ENCODE results near the gene ANKRD24.
"Not testable (repeated sequence)": the region's sequence is repeated elsewhere in the genome, so short reads cannot be mapped to it uniquely, and the experiment has no call there.

Gene ANKRD24

DNA sequence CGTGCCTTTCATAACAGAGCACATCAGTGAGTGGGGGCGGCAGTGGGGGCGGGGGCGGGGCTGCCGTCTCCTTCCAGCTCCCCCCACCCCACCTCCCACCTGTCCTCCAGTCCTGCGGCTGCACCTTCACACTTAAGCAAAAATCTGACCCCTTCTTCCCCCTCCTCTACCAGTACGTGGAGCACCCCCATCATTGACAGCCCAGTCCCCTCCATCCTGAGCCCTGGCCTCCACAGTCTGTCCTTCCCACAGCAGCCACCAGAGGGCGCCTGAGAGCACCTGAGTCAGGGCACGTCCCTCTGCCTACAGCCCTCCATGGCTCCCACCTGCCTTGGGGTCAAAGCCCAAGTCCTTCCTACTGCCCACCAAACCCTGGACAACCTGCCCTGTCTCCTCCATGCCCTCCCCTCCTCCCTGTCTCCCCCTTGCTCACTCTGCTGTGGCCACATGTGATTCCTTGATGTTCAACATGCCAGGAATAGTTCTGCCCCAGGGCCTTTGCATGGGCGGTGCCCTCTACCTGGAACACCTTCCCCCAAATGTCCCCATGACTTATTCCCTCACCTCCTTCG is 50.9 kb downstream of the ANKRD24 start:
- no peak for DNase-seq (ENCODE audit: low spot score)
- CTCF ChIA-PET = interaction anchor here (0.5 to 1.5 kb wide), 10 partner anchors 8 to 1091 kb away, joined by 3 to 7 read pairs (median 4); no protein-coding TSS in a partner anchor
- POLR2A ChIA-PET (ENCODE audit: low non-redundant PET) = interaction anchor here (0.6 to 1.1 kb wide), 3 partner anchors 19 to 109 kb away, joined by 3 to 4 read pairs (median 3); no protein-coding TSS in a partner anchor
- no peak overlapping the region for H3K27ac ChIP-seq
- TF ChIP-seq, protein P1, sequence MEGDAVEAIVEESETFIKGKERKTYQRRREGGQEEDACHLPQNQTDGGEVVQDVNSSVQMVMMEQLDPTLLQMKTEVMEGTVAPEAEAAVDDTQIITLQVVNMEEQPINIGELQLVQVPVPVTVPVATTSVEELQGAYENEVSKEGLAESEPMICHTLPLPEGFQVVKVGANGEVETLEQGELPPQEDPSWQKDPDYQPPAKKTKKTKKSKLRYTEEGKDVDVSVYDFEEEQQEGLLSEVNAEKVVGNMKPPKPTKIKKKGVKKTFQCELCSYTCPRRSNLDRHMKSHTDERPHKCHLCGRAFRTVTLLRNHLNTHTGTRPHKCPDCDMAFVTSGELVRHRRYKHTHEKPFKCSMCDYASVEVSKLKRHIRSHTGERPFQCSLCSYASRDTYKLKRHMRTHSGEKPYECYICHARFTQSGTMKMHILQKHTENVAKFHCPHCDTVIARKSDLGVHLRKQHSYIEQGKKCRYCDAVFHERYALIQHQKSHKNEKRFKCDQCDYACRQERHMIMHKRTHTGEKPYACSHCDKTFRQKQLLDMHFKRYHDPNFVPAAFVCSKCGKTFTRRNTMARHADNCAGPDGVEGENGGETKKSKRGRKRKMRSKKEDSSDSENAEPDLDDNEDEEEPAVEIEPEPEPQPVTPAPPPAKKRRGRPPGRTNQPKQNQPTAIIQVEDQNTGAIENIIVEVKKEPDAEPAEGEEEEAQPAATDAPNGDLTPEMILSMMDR (conservative IDR thresholded peaks at IDR 0.05; ENCODE audit: low read depth) = peak; percentile 79

DNA sequence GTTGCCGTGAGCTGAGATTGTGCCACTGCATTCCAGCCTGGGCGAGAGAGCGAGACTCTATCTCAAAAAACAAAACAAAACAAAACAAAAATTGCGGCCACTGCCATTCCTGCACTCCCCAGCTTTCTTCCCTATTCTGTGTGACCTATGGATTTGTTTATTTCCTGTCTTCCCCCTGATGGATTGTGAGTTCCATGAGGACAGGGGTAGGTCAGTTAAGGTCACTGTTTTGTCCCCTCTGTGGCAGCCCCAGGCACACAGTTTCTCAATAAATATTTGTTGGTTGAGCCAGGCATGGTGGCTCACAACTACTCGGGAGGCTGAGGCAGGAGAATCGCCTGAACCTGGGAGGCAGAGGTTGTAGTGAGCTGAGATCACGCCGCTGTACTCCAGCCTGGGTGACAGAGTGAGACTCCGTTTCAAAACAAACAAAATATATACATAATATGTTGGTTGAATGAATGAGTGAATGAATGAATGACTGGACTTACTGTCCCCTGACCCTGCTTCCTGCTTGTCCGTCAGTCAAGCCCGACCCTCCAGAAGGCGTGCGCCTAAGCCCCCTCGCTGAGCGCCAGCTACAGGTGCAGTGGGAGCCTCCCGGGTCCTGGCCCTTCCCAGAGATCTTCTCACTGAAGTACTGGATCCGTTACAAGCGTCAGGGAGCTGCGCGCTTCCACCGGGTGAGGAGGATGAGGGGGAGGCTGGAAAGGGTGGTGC is 51.8 kb downstream of the ANKRD24 start:
- CTCF ChIA-PET = interaction anchor here (0.6 to 1.5 kb wide), 3 partner anchors 27 to 201 kb away, joined by 3 to 7 read pairs (median 3); no protein-coding TSS in a partner anchor
- POLR2A ChIA-PET (ENCODE audit: low non-redundant PET) = no interaction called here
- DNase-seq (ENCODE audit: low spot score) = no peak
- H3K27ac ChIP-seq = no peak overlapping the region
- TF ChIP-seq, protein P1 (conservative IDR thresholded peaks at IDR 0.05; ENCODE audit: low read depth) = no peak

DNA sequence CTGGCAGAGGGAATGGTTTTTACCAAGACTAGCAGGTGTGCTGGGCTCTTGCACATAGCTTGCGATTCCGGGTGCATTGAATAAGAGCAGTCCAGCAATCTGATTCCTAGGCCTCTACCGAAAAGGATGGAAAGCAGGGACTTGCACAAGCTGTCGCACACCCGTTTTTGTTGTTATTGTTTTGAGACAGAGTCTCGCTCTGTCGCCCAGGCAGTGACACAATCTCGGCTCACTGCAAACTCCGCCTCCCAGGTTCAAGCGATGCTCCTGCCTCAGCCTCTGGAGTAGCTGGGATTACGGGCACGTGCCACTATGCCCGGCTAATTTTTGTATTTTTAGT is 52.3 kb downstream of the ANKRD24 start:
- no peak overlapping the region for H3K27ac ChIP-seq
- TF ChIP-seq, protein P1 (conservative IDR thresholded peaks at IDR 0.05; ENCODE audit: low read depth) = no peak
- ChIA-PET POLR2A (ENCODE audit: low non-redundant PET) (no interaction called here), CTCF (interaction anchor here (1.5 kb wide), 1 partner anchor 28 kb away, joined by 3 read pairs; no protein-coding TSS in a partner anchor)
- DNase-seq (ENCODE audit: low spot score) = no peak

DNA sequence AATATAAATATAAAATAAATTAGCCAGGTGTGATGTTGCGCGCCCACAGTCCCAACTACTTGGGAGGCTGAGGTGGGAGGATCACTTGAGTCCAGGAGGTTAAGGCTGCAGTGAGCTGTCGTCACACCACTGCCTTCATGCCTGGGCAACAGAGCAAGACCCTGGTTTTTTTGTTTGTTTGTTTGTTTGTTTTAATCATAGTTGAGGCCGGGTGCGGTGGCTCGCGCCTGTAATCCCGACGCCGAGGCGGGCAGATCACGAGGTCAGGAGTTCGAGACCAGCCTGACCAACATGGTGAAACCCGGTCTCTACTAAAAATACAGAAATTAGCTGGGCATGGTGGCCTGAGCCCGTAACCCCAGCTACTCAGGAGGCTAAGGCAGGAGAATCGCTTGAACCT is 55.0 kb downstream of the ANKRD24 start:
- POLR2A ChIA-PET (ENCODE audit: low non-redundant PET); CTCF ChIA-PET; H3K27ac ChIP-seq; DNase-seq (ENCODE audit: low spot score): not testable (repeated sequence)

DNA sequence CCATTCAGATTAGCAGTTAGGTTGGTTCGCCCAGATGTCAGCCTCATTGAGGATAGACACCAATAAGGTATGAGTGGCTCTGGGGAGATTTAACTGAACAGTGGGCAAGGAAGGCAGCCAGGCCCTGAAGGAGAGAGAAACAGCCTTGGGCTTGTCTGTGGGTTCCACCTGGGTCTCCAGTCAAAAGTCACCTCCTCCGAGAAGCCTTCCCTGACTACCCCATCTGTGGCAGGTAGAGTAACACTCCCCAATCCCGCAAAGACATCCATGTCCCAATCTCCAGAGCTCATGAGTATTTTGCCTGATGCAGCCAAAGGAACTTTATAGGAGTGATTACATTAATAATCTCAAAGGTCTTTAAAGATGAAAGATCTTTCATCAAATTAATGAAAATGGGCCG is 56.3 kb downstream of the ANKRD24 start:
- ChIA-PET POLR2A (ENCODE audit: low non-redundant PET) (no interaction called here), CTCF (no interaction called here)
- no peak for DNase-seq (ENCODE audit: low spot score)
- no peak overlapping the region for H3K27ac ChIP-seq
- TF ChIP-seq, protein P1 (conservative IDR thresholded peaks at IDR 0.05; ENCODE audit: low read depth) = no peak

DNA sequence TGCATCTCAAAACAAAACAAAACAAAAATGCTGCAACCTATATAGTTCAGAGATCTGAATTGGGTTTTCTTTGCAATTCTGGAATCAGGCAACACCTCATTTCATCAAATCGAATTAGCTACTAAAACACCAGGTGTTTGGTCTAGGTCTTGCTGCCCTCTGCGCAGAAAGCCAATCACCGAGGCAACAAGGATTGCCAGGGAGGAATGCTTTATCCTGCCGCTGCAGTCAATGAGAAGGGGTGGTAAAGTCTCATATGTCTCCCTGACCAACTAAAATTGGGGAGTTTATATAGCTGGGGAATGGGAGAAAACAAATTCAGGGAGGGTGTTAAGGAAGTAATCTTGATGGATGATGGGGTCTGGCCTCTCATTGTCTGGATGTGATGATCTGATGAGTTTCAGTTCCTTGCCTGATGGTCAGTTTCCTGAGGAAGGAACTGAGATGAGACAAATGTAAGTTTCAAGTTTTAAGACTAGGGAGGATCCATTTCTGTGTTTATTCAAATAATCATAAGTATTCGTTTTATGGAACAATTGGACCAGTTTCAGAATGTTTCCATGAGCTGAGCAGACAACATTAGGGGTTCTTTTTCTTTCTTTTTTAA is 59.4 kb downstream of the ANKRD24 start:
- DNase-seq (ENCODE audit: low spot score) = no peak
- TF ChIP-seq, protein P1 (conservative IDR thresholded peaks at IDR 0.05; ENCODE audit: low read depth) = no peak
- ChIA-PET CTCF (interaction anchor here (1.2 kb wide), 1 partner anchor 9 kb away, joined by 4 read pairs; no protein-coding TSS in a partner anchor), POLR2A (ENCODE audit: low non-redundant PET) (no interaction called here)
- no peak overlapping the region for H3K27ac ChIP-seq

DNA sequence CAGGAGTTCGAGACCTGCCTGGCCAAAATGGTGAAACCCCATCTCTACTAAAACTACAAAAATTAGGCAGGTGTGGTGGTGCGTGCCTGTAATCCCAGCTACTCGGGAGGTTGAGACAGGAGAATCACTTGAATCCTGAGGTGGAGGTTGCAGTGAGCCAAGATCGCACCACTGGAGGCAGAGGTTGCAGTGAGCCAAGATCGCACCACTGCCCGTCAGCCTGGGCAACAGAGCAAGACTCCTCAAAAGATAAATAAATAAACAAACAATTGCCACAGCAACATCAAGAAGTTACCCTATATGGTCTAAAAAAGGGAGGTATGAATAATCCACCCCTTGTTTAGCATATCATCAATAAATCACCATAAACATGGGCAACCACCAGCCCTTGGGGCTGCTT is 63.4 kb downstream of the ANKRD24 start:
- DNase-seq (ENCODE audit: low spot score); POLR2A ChIA-PET (ENCODE audit: low non-redundant PET): not testable (repeated sequence)
- peak overlapping the region; percentile 93 for H3K27ac ChIP-seq
- CTCF ChIA-PET = interaction anchor here (0.6 to 0.7 kb wide), 2 partner anchors 33 to 150 kb away, joined by 3 to 5 read pairs; partner anchors contain the start of gene SHD

All from RWPE1 (cell line).